Inflammatory macrophage (primary cell): ENCODE data around the gene HMCN1.

ENCODE experiments used
- DNase-seq, 2 donors: peaks; one replicate each; pipeline ENCODE4 v3.0.0-alpha.2; 2020 to 2022

HMCN1 gene

GRCh38 chr1:185916861-185917260, 182.7 kb downstream of the HMCN1 start:
- no peak for DNase-seq

DNA sequence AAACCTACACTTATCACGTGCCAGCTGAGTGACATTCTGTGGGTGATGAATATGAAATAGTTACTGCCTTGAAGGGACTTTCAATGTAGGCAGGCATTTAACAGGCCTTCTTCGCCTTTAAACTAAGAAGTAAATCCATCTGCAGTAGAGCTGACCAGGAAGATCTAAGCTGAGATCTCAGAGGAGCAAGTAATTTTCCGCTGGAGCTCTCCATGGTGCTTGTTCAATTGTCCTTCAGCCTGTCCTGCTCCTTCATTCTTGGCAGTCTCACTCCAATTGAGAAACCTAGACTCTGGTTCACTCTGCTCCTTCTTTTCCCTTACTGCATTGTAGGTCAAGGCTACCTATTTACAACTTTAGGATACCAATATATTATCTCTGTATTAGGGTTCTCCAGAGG, 183.5 kb downstream of the HMCN1 start:
- DNase-seq: no peak

- DNase-seq: no peak
These were observed 186.4 kb downstream of the HMCN1 start for GRCh38 chr1:185920602-185921001.

DNA sequence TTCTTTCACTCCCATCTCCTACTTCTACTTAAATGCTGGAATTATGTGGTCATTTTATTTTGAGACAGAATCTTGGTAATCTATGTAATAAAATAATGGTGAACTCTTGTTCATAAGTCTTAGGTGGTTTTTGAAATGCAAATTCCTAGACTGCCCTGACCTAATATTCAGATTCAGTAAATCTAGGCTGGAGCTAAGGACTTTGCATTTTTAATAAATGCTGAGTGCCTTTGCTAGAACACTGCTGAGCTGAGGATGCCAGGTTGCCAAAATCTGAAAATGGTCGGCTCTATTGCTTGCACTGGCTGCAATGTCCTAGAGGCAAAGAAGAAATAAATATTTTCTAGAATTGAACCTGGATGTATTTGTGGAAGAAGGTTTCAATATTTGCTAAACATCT, 187.4 kb downstream of the HMCN1 start:
- DNase-seq: no peak

- DNase-seq: no peak
These were observed 192.4 kb downstream of the HMCN1 start for GRCh38 chr1:185926588-185926987.

- no peak for DNase-seq
These were observed 195.6 kb downstream of the HMCN1 start for GRCh38 chr1:185929776-185930175.

DNA sequence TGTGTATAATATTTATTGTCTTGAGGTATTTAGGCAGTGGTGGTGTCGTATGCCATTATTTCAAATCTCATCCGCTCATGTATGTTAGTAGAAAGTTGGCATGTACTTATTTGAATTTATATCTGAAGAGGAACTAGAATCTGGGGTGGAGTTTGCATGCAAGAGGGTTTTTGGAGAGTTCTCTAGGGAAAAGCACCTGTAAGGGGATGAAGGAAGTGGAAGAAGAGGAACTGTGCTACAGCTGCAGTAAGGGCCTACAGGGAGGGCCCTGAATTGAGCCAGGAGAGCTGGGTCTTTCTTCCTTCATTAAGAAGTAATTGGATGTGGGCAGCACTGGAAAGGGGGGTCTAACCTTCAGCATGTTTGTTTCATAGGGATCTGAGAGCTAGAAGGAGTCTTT, 197.2 kb downstream of the HMCN1 start:
- DNase-seq: no peak

DNA sequence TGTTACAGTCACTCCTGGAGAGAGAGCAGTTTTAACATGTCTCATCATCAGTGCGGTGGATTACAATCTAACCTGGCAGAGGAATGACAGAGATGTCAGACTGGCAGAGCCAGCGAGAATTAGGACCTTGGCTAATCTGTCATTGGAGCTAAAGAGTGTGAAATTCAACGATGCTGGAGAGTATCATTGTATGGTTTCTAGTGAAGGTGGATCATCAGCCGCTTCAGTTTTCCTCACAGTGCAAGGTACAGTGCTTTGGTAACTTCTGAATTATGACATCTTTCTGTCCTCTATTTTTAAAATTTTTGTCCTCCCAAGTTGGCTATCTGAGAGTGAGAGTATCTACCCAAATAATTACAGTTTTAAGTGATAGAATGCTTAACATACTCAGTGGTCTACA, 199.4 kb downstream of the HMCN1 start:
- no peak for DNase-seq

DNA sequence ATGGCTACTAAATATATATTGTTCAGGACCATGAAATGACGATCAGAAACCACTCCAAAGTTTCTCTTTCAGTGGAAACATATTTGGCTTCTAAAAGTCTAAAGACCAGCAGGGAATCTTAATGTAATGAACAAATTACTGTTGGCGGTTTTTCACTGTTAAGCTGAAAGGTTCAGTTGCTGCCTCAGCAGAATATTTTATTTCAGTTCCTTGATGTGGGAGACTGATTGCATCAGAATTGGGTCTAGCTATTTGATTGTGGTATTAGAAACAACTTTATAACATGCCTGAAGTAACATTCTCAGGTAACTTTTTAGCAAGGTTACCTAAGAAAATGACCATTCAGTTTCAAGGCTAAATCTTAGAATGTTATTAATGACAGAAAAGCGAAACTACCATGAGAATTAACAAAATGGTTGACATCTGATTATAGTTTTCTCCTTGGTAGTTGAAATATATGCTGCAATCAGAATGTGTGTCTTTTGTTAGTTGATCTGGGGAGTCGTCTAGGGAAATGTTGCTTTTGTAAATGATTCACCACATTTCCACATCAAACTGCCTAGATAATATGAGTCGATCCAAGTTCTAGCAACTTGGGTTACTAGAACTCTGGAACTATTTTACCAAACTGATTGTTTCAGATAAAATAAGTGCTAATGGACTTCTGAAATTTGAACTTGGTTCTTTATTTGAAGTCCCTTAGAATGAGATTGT, 200.4 kb downstream of the HMCN1 start:
- DNase-seq: no peak

DNA sequence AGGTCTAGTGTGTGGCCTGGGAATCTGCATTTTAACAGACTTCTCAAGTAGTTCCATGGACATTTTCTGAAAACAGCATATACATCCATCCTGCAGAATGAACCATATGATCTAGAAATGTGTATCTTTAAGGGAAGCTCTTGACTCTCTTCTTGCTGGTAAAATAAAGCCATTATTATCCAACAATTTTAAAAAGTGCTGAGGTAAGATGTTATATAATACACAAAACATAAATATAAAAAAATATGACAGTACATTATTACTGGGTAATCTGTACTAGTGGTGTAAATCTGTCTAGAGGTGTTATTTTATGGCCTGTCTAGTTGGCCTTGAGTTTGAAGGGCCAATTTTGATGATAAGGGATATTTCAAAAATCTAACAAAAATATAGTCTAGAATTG, 201.2 kb downstream of the HMCN1 start:
- DNase-seq: no peak

- DNase-seq: no peak
These were observed 202.4 kb downstream of the HMCN1 start for GRCh38 chr1:185936641-185937040.

DNA sequence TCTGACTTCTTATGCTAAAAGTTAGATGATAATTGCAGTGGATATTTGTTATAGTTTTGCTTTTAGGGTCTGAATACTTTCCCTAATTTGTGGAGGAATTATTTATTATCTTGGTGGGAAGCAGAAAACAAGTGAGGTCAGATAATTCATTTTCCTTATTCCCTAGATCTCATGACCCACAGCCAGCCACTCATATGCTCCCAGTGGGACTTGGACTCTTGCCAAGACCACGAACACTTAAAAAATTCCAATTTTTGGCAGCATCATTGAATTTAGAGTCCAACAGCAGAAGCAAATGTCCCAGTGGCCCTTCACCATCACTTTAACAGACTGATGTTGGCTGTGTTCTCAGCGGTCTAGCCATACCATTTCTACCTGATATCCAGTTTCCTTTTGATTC, 204.2 kb downstream of the HMCN1 start:
- no peak for DNase-seq

GRCh38 chr1:185939142-185939541, 205.0 kb downstream of the HMCN1 start:
- DNase-seq: no peak

- no peak for DNase-seq
These were observed 208.8 kb downstream of the HMCN1 start for GRCh38 chr1:185942961-185943360.

GRCh38 chr1:185956881-185957280, 222.7 kb downstream of the HMCN1 start:
- DNase-seq: no peak

DNA sequence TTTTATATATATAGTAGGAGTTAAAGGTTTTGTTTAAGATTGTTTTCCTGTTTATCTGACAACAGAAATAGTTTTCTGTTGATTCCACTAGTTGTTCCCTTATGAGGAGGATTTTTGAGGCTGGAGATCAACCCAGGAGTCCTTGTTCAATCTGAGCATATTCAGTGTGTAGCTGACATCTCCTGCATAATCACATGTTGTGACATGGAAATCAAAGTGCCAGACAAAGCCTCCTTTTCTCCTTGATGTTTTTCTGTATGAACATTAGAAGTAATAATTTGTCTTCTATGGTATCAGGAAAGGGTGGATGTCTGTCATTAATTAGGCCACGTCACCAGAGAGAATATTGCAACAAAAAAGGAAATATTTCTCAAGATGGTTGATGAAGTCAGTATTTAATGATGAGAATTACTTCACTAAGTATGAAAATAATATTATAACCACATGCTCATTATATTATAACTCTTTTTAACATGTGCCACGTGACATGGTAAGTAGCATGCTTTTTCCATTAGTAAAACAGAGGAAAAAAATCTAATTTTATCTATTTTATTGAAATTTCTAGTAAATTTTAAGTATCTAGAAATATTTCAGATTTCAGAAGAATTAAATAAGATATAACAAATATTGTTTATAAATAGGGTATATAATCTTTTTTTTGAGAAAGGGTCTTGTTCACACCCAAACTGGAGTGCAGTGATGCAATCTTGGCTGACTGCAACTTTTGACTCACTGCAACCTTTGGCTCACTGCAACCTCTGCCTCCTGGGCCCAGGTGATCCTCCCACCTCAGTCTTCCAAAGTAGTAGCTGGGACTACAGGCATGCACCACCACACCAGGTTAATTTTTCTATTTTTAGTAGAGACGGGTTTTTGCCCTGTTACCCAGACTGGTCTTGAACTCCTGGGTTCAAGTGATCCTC, 223.5 kb downstream of the HMCN1 start:
- DNase-seq: no peak

DNA sequence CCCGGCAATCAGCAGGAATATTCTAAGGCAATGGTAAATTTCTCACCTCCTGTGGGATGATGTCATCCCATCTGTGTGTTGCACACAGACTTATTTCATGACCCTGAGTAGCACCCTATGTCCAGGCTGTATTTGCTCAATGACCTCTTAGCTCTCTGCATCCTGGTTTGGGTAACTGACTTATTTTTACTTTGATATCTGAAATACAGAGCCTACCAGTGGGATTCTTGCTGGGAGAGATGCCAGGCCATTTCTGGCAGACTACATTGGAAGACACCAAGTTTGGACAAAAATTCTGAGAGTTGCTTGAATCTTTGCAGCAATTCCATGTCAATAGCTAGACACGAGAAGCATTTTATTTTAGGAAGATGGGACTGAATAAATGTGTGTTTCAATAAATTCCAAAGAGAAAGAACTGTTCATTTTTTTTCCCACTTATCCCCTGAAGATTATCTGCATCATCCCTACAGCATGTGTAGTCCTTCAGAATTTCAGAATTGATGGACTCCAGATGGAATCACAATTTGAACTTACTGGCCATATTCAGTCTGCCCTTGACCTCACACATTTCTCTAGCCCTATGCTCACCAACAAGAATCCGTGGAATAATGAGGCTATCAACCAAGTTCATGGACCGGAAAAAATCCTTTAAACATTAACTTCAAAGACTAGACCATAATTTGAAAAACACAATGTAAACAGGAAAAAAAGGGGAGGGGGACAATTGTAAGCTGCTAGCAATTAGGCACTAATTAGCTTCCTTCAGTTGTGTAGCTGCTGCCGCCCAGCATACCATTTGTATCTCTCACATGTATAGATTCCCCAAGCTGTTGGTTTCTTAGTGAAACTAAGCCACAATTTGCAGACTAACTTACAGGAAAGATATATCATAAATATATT, 226.5 kb downstream of the HMCN1 start:
- DNase-seq: no peak

DNA sequence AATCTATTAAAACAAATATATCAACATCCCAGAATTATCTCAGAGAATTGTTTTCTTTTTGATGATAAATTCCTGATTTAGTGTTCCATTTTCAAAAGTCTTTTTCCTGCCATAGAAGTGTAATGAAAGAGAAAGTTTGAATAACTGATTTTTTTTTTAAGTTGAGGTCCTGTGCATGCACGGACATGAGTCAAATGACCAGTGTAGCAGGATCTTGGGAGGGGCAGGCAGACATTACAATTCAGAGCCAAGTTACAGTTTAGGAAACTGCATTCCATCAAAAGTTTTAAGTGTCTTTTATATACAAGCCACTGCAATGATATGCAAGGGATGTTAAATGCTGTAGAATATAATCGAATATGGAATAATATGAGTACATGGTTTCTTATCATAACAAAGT, 227.5 kb downstream of the HMCN1 start:
- DNase-seq: no peak

DNA sequence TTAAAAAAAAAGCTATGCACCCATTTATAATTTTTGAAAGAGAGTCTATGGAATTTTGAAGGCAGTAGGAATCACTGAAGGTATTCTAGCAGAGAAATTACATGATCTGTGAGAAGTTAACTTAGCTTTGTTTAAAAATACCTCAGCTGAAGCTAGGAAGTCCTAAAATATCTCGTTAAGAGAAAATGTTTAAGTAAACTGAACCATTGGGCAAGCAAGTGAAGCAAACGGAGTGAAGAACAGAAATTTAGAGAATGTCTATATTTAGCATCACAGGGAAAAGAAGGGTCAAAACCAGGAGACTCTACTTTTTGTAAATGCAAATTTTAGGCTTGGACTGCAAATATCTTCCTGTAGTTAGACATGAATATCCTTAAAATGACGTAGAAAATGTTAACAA, 230.8 kb downstream of the HMCN1 start:
- DNase-seq: no peak

DNA sequence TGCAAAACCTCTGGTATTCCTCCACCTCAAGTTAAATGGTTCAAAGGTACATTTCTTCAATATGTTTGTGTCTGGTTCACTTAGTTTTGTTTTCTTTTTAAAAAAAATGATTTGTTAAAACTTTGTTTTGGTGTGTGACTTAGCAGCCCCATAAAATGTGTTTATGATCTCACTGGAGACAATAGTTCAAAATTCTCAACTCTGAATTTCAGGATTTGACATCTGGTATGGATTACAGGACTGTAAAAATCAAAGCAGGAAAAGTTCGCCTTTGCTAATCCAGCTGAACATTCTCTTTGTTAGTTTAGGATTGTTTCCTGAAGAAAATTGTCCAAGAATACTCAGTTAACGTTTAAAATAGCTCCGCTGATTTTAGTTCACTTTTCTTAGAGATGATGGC, 231.7 kb downstream of the HMCN1 start:
- no peak for DNase-seq

- DNase-seq: no peak
These were observed 232.3 kb downstream of the HMCN1 start for GRCh38 chr1:185966471-185966870.

DNA sequence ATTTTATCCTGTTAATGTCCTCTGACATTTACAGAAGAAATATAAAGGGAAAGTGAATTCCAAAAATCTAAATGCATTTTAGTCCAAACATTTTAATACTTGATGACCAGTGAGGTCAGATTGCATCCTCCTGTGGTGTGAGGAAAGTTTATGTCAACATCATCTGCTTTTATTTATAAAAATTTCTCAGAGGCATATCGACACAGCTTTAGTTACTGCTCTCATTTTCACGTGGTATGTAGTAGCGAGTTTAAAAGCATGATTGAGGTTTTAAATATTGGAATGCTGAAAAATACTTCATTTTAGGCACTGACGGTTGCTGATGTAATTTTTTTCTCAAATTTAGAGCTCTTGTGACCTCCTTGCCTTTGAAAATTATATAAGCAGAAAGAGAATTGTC, 234.8 kb downstream of the HMCN1 start:
- no peak for DNase-seq

DNA sequence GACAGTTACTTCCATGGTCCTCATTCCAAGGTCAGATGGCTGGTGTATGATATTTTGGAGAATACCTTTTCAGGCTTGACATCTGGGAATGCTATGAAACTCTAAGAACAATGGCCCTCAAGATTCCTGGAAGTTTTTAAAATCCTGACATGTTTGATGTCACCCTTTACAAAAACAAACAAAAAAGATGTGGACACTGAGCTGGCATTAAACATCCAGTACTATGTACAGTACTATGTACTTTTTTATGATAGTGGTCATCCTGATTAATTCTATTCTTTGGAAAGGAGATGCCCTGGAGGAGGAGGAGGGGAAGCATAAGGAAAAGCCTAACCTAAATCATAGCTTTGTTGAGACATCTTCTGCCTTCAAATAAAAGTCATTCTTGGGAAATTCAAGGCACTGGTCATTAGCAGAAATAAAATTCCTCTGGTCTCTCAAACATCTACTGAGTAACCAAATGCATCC, 235.4 kb downstream of the HMCN1 start:
- DNase-seq: no peak
